Cardiac fibroblast (primary cell): ENCODE measurements around the gene SEC11A.
"Not testable (repeated sequence)": the region's sequence is repeated elsewhere in the genome, so short reads cannot be mapped to it uniquely, and the experiment has no call there.

Experiments
- DNase-seq, 2 donors: peaks; one replicate each; pipeline versions ENCODE4 v3.0.0 to v3.0.0-alpha.2; 2010; ENCODE audit warnings: low read depth in 2 of 2
- H3K4me3 ChIP-seq, 2 donors: replicated peaks in 1 of 2; 1 replicate in 1 of 2; 2 replicates in 1 of 2; pipeline ENCODE4 v1.5.1; 2011; ENCODE audit warnings: low read depth in 2 of 2, low read length in 2 of 2, mild to moderate bottlenecking in 2 of 2, moderate library complexity in 1 of 2
- TF ChIP-seq, protein P1 (sequence below): IDR thresholded peaks from one replicate; pipeline ENCODE4 v1.5.1; 2011; ENCODE audit warnings: low read depth, mild to moderate bottlenecking, low read length, inconsistent platforms

SEC11A gene

DNA sequence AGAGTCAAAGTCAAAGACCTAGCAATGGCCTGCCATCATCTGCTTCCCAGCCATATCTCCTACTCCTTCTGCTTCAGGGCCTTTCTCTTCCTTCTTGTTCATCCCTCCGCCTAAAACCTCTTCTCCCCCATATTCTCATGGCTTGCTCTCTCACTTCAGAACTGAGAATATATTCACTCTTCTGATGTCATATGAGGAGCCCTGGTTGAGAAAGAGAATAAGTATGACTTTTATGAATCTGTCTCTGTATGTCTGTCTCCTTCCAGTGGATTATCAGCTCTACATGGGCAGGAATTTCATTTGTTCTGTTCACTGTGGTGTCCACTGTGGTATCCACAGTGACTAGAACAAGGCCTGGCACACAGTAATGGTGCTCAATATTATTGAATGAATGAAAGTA, 44.3 kb upstream of the SEC11A start:
- no peak for DNase-seq
- TF ChIP-seq, protein P1, sequence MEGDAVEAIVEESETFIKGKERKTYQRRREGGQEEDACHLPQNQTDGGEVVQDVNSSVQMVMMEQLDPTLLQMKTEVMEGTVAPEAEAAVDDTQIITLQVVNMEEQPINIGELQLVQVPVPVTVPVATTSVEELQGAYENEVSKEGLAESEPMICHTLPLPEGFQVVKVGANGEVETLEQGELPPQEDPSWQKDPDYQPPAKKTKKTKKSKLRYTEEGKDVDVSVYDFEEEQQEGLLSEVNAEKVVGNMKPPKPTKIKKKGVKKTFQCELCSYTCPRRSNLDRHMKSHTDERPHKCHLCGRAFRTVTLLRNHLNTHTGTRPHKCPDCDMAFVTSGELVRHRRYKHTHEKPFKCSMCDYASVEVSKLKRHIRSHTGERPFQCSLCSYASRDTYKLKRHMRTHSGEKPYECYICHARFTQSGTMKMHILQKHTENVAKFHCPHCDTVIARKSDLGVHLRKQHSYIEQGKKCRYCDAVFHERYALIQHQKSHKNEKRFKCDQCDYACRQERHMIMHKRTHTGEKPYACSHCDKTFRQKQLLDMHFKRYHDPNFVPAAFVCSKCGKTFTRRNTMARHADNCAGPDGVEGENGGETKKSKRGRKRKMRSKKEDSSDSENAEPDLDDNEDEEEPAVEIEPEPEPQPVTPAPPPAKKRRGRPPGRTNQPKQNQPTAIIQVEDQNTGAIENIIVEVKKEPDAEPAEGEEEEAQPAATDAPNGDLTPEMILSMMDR = no peak

DNA sequence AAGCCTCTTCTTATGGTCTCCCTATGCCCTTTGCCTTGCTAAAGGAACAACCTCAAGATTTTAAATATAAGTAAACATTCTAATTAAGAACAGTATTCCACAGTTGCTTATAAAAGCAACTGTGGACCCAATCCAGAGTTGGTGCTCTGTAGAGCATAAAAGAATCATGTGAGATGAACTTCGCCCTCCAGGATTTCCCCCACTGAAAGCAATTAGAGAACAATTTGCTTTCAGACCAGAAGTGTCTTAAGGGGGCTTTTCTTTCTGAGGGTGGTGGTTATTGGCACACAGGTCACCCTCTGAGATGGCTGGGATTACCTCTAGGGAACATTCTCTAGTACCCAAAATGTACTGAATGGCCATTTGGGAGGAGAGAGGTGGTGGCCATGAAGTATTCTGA, 43.1 kb upstream of the SEC11A start:
- no peak overlapping the region for H3K4me3 ChIP-seq
- TF ChIP-seq, protein P1 = no peak
- DNase-seq = no peak

More for the DNA sequence above, 44.3 kb upstream of the SEC11A start:
- no peak overlapping the region for H3K4me3 ChIP-seq

DNA sequence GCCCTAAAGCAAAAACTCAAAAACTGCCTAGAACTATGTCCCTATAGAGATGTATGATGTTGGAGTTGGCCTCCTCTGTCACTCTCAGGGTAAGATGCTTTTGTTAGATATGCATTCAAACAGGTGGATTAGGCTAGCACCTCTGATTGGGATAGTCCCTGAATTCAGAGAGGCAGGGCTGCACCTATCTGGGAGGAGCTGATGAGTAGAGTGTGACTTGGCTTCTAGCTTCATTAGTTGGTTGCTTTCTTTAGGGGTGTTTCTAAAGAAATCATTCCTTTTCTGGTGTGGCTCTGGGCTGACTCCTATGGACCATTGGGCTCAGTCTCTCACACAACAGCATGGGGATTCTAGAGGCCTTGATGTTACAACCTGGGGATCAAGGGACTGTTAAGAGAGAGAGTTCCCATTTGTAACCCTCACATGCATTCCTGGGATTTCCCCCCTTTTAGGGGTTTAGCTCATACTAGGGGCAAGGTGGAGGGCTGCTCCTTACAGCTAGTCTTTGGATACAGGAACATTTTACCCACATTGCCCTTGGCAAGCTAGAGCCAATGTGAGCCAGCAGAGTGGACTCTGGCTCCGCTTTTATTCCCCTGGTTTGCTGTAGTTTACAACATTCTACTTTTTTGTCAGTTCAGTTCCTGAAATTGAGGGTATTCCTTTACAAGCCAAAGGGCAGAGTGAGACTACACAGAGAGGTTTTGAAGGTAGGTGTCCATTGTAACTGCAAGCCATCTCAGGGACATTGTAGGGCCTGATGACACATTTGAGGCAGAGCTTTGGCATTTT, 40.0 kb upstream of the SEC11A start:
- no peak overlapping the region for H3K4me3 ChIP-seq
- TF ChIP-seq, protein P1 = no peak
- DNase-seq = no peak

DNA sequence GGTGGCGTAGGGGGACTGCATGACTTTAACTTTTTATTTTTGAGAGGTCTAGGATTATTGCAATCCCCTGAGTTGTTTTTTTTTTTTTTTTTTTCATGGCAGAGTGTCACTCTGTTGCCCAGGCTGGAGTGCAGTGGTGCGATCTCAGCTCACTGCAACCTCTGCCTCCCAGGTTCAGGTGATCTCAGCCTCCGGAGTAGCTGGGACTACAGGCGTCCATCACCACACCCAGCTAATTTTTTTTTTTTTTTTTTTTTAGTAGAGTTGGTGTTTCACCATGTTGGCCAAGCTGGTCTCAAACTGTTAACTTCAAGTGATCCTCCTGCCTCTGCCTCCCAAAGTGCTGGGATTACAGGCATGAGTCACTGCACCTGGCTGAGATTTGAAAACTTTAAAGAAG, 39.0 kb upstream of the SEC11A start:
- H3K4me3 ChIP-seq, DNase-seq: not testable (repeated sequence)

DNA sequence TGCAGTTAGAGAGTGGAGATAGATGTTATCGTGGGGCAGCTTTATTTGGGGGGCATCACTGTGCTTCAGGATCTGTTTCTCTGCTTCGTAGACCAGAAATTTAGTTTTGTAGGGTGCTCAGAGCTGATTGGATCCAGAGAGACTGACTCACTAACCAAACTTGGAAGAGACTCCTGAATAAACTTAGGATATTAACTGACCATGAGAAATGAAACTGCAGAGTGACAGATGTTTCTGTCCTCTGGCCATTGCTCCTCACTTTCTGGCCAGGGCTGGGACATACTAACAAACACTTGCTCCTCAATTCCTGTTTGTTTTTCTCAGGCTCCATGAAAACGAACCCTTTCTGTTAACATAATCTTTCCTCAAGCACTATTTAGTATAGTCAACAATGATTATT, 36.8 kb upstream of the SEC11A start:
- TF ChIP-seq, protein P1 = no peak
- H3K4me3 ChIP-seq = peak overlapping the region in 1 of 2 donors; percentile 1
- DNase-seq = peak; percentile 22 to 47

DNA sequence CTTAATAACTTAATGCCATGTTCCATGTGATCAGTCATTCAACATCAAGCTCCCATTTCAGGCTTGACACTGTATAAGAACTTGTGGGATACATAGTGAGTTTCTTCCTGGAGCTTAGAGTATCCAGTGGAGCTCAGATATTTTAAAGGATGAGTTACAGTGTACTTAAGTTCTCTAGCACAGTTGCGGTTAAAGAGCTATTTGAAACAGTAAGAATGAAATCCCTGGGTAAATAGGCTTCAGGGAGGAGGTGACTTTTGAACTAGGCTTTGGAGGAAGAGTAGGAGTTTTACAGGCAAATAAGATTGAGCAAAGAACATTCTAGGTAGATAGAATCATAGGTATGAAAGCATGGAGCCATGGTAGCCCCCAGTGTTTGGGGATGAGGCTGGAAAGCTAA, 36.3 kb upstream of the SEC11A start:
- DNase-seq = no peak
- TF ChIP-seq, protein P1 = no peak
- H3K4me3 ChIP-seq = peak overlapping the region in 1 of 2 donors; percentile 1

DNA sequence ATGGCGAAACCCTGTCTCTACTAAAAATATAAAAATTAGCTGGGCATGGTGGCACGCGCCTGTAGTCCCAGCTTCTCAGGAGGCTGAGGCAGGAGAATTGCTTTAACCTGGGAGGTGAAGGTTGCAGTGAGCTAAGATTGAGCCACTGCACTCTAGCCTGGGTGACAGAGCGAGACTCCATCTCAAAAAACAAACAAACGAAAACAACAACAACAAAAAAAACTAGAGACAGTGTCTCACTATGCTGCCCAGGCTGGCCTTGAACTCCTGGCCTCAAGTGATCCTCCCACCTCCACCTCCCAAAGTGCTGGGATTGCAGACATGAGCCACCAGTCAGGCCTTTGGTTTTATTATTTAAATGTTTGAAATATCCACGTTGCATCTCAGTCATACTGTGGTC, 35.8 kb upstream of the SEC11A start:
- not testable (repeated sequence) for H3K4me3 ChIP-seq, DNase-seq

DNA sequence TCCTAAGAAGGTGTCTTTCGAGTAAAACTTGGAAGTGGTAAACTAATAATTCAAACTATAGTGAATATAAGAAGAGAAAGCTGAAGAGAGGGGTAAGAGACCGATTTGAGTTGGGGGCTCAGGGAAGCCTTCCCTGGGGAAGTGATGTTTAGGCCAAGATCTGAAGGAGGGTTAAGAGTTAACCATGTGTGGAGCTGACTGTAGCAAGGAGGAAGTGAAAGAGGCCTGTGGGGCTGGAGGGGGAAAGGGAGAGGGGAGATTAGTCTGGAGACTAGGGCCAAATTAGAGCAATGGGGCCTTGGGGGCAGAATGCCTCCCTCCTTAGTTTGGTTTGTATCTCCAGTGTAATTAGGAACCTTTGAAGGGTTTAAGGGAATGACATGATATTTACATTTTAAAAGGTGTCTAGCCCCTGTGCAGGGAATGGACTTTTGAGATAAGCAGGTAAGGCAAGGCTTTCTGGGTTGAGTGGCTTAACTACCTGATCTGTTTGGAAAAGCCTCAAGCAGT, 34.7 kb upstream of the SEC11A start:
- peak overlapping the region in 1 of 2 donors; percentile 21 for H3K4me3 ChIP-seq
- TF ChIP-seq, protein P1 = no peak
- DNase-seq = no peak
